ENCODE data around the gene DKC1. TPM values are rescaled to one million over a fixed set of nuclear protein-coding genes. Genes with fewer than 3 reads are reported as not detected.

DKC1 gene
- total RNA-seq, 1 experiment from 2014 or later = 160 TPM

DNA sequence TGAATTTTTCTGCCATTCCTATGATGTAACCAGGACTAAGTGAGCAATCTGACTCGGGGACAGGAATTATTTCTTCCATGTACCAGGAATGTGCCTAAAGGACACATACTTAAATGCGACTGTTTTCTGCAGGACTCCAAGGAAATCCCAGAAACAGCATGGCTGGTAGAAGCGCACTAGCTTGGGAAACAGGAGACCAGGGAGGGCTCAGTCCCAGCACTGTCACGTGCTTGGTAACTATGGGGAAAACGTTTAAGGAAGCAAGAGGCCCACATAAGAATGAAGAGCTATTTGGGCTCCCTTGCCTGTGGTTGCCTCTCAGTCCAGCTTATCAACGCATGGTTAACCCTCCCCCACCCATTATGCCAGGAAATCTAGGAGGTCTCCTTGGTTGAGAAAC lies 23.1 kb downstream of the DKC1 start:
- Histone ChIP-seq H3K79me2 (ENCODE audit: insufficient read depth, low read length) (no peaks in the 10 kb centered on the region), H3K9me3 (ENCODE audit: control insufficient read depth, low read depth, low read length) (peaks cover 44% of the 10 kb centered on the region), H2BK20ac (ENCODE audit: low read depth, low read length, poor library complexity, severe bottlenecking) (no peak overlapping the region), H3K79me1 (ENCODE audit: insufficient read depth, low read depth, low read length, poor library complexity, severe bottlenecking) (no peaks in the 10 kb centered on the region), H4K8ac (replicated peaks; ENCODE audit: insufficient read length, low read depth, low read length) (no peak overlapping the region), H3K4ac (ENCODE audit: low read depth, low read length) (no peak overlapping the region), H3K18ac (ENCODE audit: insufficient read length, low read depth, low read length) (no peak overlapping the region), H3K4me2 (ENCODE audit: insufficient read depth, insufficient read length, low read length) (no peak overlapping the region), H2BK15ac (ENCODE audit: low read depth, low read length) (no peak overlapping the region), H3K27ac (ENCODE audit: insufficient read length, low read depth, low read length) (no peak overlapping the region), H3T11ph (ENCODE audit: low read length) (no peak overlapping the region), H4K91ac (ENCODE audit: insufficient read length, low read depth, low read length) (no peak overlapping the region), H3K56ac (ENCODE audit: insufficient read length, low read depth, low read length) (no peak overlapping the region), H3K9ac (ENCODE audit: extremely low read depth, insufficient read length, low read length) (no peak overlapping the region), H3K4me1 (ENCODE audit: insufficient read depth, low read length) (no peaks in the 10 kb centered on the region), H3K14ac (ENCODE audit: insufficient read depth, low read length) (no peak overlapping the region), H4K20me1 (ENCODE audit: control insufficient read depth, insufficient read depth, insufficient read length) (no peaks in the 10 kb centered on the region), H3K27me3 (ENCODE audit: insufficient read depth, low read length) (no peaks in the 10 kb centered on the region), H3K23ac (ENCODE audit: insufficient read length, low read depth, low read length) (no peak overlapping the region), H4K5ac (ENCODE audit: insufficient read length, low read depth, low read length) (no peak overlapping the region), H2BK5ac (ENCODE audit: insufficient read length, low read length) (no peak overlapping the region), H2BK12ac (ENCODE audit: insufficient read length, low read depth, low read length) (no peak overlapping the region), H2AFZ (ENCODE audit: low read length) (no peak overlapping the region), H3K23me2 (ENCODE audit: insufficient read length, low read depth, low read length, poor library complexity, severe bottlenecking) (no peaks in the 10 kb centered on the region), H2AK5ac (ENCODE audit: insufficient read length, low read length) (no peak overlapping the region), H2BK120ac (ENCODE audit: low read depth, low read length, poor library complexity, severe bottlenecking) (no peak overlapping the region)
- H3K4me3 Mint-ChIP-seq = no peak overlapping the region
- peaks cover 76% of the 10 kb centered on the region in 2 experiments for H3K9me3 Mint-ChIP-seq
- no peak for DNase-seq
- H3K36me3 Mint-ChIP-seq (ENCODE audit: insufficient read depth in 1 of 3, low read depth in 3 of 3) = peaks cover 5 to 48% (median 13%) of the 10 kb centered on the region in 3 experiments; a peak in 6 of 7 replicates
- H3K27ac Mint-ChIP-seq = no peak overlapping the region
- peaks cover 9 to 14% of the 10 kb centered on the region in 2 experiments; a peak in 3 of 4 replicates for H3K4me1 Mint-ChIP-seq
- TF ChIP-seq, protein P1, sequence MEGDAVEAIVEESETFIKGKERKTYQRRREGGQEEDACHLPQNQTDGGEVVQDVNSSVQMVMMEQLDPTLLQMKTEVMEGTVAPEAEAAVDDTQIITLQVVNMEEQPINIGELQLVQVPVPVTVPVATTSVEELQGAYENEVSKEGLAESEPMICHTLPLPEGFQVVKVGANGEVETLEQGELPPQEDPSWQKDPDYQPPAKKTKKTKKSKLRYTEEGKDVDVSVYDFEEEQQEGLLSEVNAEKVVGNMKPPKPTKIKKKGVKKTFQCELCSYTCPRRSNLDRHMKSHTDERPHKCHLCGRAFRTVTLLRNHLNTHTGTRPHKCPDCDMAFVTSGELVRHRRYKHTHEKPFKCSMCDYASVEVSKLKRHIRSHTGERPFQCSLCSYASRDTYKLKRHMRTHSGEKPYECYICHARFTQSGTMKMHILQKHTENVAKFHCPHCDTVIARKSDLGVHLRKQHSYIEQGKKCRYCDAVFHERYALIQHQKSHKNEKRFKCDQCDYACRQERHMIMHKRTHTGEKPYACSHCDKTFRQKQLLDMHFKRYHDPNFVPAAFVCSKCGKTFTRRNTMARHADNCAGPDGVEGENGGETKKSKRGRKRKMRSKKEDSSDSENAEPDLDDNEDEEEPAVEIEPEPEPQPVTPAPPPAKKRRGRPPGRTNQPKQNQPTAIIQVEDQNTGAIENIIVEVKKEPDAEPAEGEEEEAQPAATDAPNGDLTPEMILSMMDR (conservative IDR thresholded peaks at IDR 0.05) = no peak
- no CpG with 5 or more reads among the region's 6 CpGs for whole genome bisulfite sequencing (ENCODE audit: extremely low coverage, insufficient read length, low lambda C conversion rate)
- H3K27me3 Mint-ChIP-seq (ENCODE audit: low read depth) = no peaks in the 10 kb centered on the region

Measured in H9 (cell line).